ENCODE measurements around the gene MCF2. TPM values are rescaled to one million over a fixed set of nuclear protein-coding genes. Genes with fewer than 3 reads are reported as not detected.

Gene MCF2
- polyA plus RNA-seq, 1 donor from 2014 or later, result 16.0 TPM

GRCh38 chrX:139750390-139750789, 42.4 kb upstream of the MCF2 start:
- Histone ChIP-seq H3K27me3 (ENCODE audit: insufficient read depth, low read depth, low read length) (no peaks in the 10 kb centered on the region), H4K20me1 (ENCODE audit: insufficient read depth) (no peaks in the 10 kb centered on the region), H3K4me2 (ENCODE audit: low read length) (no peak overlapping the region), H3K9me2 (ENCODE audit: insufficient read depth, low read length) (no peaks in the 10 kb centered on the region), H3K27ac (ENCODE audit: low read length) (no peak overlapping the region), H3K79me2 (replicated peaks; ENCODE audit: insufficient read depth, low read length) (no peaks in the 10 kb centered on the region), H3K4me3 (ENCODE audit: low read length) (no peak overlapping the region), H3K36me3 (ENCODE audit: insufficient read depth, low read length) (no peaks in the 10 kb centered on the region), H3K9me3 (ENCODE audit: low read length) (no peaks in the 10 kb centered on the region), H3F3A (ENCODE audit: insufficient read depth, low read length, poor library complexity, severe bottlenecking) (no peaks in the 10 kb centered on the region), H3K9ac (ENCODE audit: low read length) (no peak overlapping the region), H2AFZ (ENCODE audit: low read depth, low read length) (no peak overlapping the region)
- no peak for TF ChIP-seq REST (IDR thresholded peaks at IDR 0.05; ENCODE audit: borderline replicate concordance)
- no peak for TF ChIP-seq MXI1 (conservative IDR thresholded peaks at IDR 0.05; ENCODE audit: poor library complexity, severe bottlenecking)
- TF ChIP-seq POLR2AphosphoS5 (IDR thresholded peaks at IDR 0.05), result no peak
- TF ChIP-seq SMC3 (conservative IDR thresholded peaks at IDR 0.05; ENCODE audit: poor library complexity), result no peak
- TF ChIP-seq CTCF (IDR thresholded peaks at IDR 0.05; ENCODE audit: poor library complexity, severe bottlenecking), result no peak
- no peak for TF ChIP-seq EZH2 (IDR thresholded peaks at IDR 0.05; ENCODE audit: borderline replicate concordance, insufficient read depth, low read length, poor library complexity, severe bottlenecking)
- TF ChIP-seq RAD21 (conservative IDR thresholded peaks at IDR 0.05), result no peak
- TF ChIP-seq TAF1 (IDR thresholded peaks at IDR 0.05; ENCODE audit: low read depth), result no peak
- no peak for TF ChIP-seq EP300 (conservative IDR thresholded peaks at IDR 0.05; ENCODE audit: poor library complexity, severe bottlenecking)

GRCh38 chrX:139739138-139739537, 31.2 kb upstream of the MCF2 start:
- Histone ChIP-seq H3K27ac (ENCODE audit: low read length) (no peak overlapping the region), H3K4me2 (ENCODE audit: low read length) (no peak overlapping the region), H3K27me3 (ENCODE audit: insufficient read depth, low read depth, low read length) (no peaks in the 10 kb centered on the region), H4K20me1 (ENCODE audit: insufficient read depth) (no peaks in the 10 kb centered on the region), H3K4me3 (ENCODE audit: low read length) (no peak overlapping the region), H3K36me3 (ENCODE audit: insufficient read depth, low read length) (no peaks in the 10 kb centered on the region), H2AFZ (ENCODE audit: low read depth, low read length) (no peak overlapping the region), H3K9me2 (ENCODE audit: insufficient read depth, low read length) (no peaks in the 10 kb centered on the region), H3K9ac (ENCODE audit: low read length) (no peak overlapping the region), H3F3A (ENCODE audit: insufficient read depth, low read length, poor library complexity, severe bottlenecking) (no peaks in the 10 kb centered on the region), H3K9me3 (ENCODE audit: low read length) (no peaks in the 10 kb centered on the region), H3K79me2 (replicated peaks; ENCODE audit: insufficient read depth, low read length) (no peaks in the 10 kb centered on the region)
- TF ChIP-seq CTCF (IDR thresholded peaks at IDR 0.05; ENCODE audit: poor library complexity, severe bottlenecking) (no peak), REST (IDR thresholded peaks at IDR 0.05; ENCODE audit: borderline replicate concordance) (no peak)
